Measurements from ENCODE around the gene COQ2. TPM values are rescaled to one million over a fixed set of nuclear protein-coding genes. Genes with fewer than 3 reads are reported as not detected.

COQ2 gene
- total RNA-seq, 1 donor from 2014 or later: 9.5 TPM

GRCh38 chr4:83266689-83267088 is 17.9 kb downstream of the COQ2 start:
- FAIRE-seq: no peak
- Histone ChIP-seq H3K27me3 (ENCODE audit: control insufficient read depth, insufficient read depth, low read length) (no peaks in the 10 kb centered on the region), H3K4me3 (ENCODE audit: low read depth, low read length) (no peak overlapping the region), H3K36me3 (ENCODE audit: control insufficient read depth, insufficient read depth, low read length) (no peaks in the 10 kb centered on the region)
- no peak for DNase-seq (ENCODE audit: low read depth)
- TF ChIP-seq CTCF (IDR thresholded peaks at IDR 0.05; ENCODE audit: insufficient read depth, low read length, severe bottlenecking): no peak

GRCh38 chr4:83263106-83263505 is 21.5 kb downstream of the COQ2 start:
- no peak for TF ChIP-seq CTCF (IDR thresholded peaks at IDR 0.05; ENCODE audit: insufficient read depth, low read length, severe bottlenecking)

DNA sequence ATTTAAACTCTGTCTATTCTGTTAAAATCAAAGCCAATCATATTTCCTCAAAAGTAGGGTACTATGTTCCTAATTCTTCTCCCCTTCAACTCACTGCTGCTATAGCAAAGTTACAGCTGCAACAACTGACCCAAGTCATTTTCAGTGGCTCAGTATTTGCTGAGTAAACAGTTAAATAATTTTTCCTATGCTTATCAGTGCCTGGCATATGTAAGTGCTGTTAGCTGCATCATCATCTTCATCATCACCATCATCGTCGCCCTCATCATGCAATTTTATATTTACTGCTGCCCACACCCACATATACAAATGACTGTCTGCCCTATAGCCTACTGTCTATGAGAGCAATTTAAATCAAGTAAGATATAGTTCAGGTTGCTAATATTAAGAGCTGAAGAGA is 21.9 kb downstream of the COQ2 start:
- TF ChIP-seq CTCF (IDR thresholded peaks at IDR 0.05; ENCODE audit: insufficient read depth, low read length, severe bottlenecking): no peak
- no peak for FAIRE-seq

More at GRCh38 chr4:83263106-83263505, 21.5 kb downstream of the COQ2 start:
- no peak for DNase-seq (ENCODE audit: low read depth)
- no peaks in the 10 kb centered on the region for H3K36me3 ChIP-seq (ENCODE audit: control insufficient read depth, insufficient read depth, low read length)
- H3K4me3 ChIP-seq (ENCODE audit: low read depth, low read length): no peak overlapping the region
- H3K27me3 ChIP-seq (ENCODE audit: control insufficient read depth, insufficient read depth, low read length): no peaks in the 10 kb centered on the region
- no peak for FAIRE-seq

GRCh38 chr4:83261307-83261706 is 23.3 kb downstream of the COQ2 start:
- H3K27me3 ChIP-seq (ENCODE audit: control insufficient read depth, insufficient read depth, low read length): no peaks in the 10 kb centered on the region
- H3K36me3 ChIP-seq (ENCODE audit: control insufficient read depth, insufficient read depth, low read length): no peaks in the 10 kb centered on the region
- DNase-seq (ENCODE audit: low read depth): no peak
- no peak for FAIRE-seq
- no peak overlapping the region for H3K4me3 ChIP-seq (ENCODE audit: low read depth, low read length)
- no peak for TF ChIP-seq CTCF (IDR thresholded peaks at IDR 0.05; ENCODE audit: insufficient read depth, low read length, severe bottlenecking)

More for the DNA sequence above, 21.9 kb downstream of the COQ2 start:
- no peak for DNase-seq (ENCODE audit: low read depth)
- Histone ChIP-seq H3K4me3 (ENCODE audit: low read depth, low read length) (no peak overlapping the region), H3K36me3 (ENCODE audit: control insufficient read depth, insufficient read depth, low read length) (no peaks in the 10 kb centered on the region), H3K27me3 (ENCODE audit: control insufficient read depth, insufficient read depth, low read length) (no peaks in the 10 kb centered on the region)

- H3K36me3 ChIP-seq (ENCODE audit: control insufficient read depth, insufficient read depth, low read length): no peaks in the 10 kb centered on the region
- H3K27me3 ChIP-seq (ENCODE audit: control insufficient read depth, insufficient read depth, low read length): no peaks in the 10 kb centered on the region
These were observed 25.0 kb downstream of the COQ2 start for GRCh38 chr4:83259586-83259985.

More at GRCh38 chr4:83259586-83259985, 25.0 kb downstream of the COQ2 start:
- no peak for TF ChIP-seq CTCF (IDR thresholded peaks at IDR 0.05; ENCODE audit: insufficient read depth, low read length, severe bottlenecking)
- DNase-seq (ENCODE audit: low read depth): no peak
- no peak for FAIRE-seq
- H3K4me3 ChIP-seq (ENCODE audit: low read depth, low read length): no peak overlapping the region
